GM08714 (cell line): ENCODE measurements around the gene NCOA1.

Experiments used
- H3K4me3 ChIP-seq: fragments of 200-500 bp; sonication (Bioruptor generic); 2 replicates; pipeline ENCODE4 v1.5.1; 2014; ENCODE audit warnings: mild to moderate bottlenecking, low read length, inconsistent platforms
- ZNF274 ChIP-seq: IDR thresholded peaks from 2 replicates; pipeline ENCODE4 v1.6.1; 2012; ENCODE audit warnings: mild to moderate bottlenecking, low read depth, low read length

Gene NCOA1

GRCh38 chr2:24819442-24820174 lies 328.6 kb downstream of the NCOA1 start:
- H3K4me3 ChIP-seq = no peak overlapping the region
- TF ChIP-seq ZNF274 = no peak

DNA sequence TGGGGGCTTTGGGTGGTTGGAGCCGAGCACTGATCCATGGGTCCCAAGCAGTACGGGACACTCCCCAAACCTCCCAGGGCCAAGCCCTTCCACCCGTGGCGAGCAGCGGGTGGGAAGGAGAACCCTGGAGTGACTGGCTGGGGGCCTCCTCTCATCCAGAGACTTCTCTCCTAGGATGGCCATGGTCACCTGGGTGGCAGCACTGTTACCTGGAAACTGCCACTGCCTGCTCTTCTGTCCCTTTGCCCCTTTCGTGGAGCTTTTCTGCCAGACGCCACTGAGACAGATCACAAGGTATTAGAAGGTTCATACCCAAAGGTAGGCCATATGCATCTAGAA lies 329.1 kb downstream of the NCOA1 start:
- TF ChIP-seq ZNF274 = no peak
- H3K4me3 ChIP-seq = no peak overlapping the region
